Hematopoietic multipotent progenitor cell treated with erythropoietin and hydrocortisone succinate and interleukin-3 and kit ligand, for 6 days (in vitro differentiated cells): ENCODE measurements around the gene RAB27B.

Experiments
- DNase-seq: peaks from one replicate; pipeline ENCODE4 v3.0.0-alpha.2; 2015

The RAB27B gene

GRCh38 chr18:54914816-54915215, 86.5 kb downstream of the RAB27B start:
- DNase-seq: no peak

- no peak for DNase-seq
Measured at GRCh38 chr18:54916507-54916906, 88.2 kb downstream of the RAB27B start.

- DNase-seq: no peak
Measured at GRCh38 chr18:54918060-54918459, 89.8 kb downstream of the RAB27B start.

GRCh38 chr18:54919412-54919811, 91.1 kb downstream of the RAB27B start:
- no peak for DNase-seq

- DNase-seq: no peak
Measured at GRCh38 chr18:54923339-54923956, 95.2 kb downstream of the RAB27B start.

- no peak for DNase-seq
Measured at GRCh38 chr18:54924948-54925347, 96.7 kb downstream of the RAB27B start.

GRCh38 chr18:54926593-54927325, 98.5 kb downstream of the RAB27B start:
- DNase-seq: no peak

GRCh38 chr18:54928236-54928635, 100.0 kb downstream of the RAB27B start:
- DNase-seq: no peak

GRCh38 chr18:54931152-54931551, 102.9 kb downstream of the RAB27B start:
- DNase-seq: no peak

GRCh38 chr18:54932472-54932871, 104.2 kb downstream of the RAB27B start:
- no peak for DNase-seq

GRCh38 chr18:54938506-54938905, 110.2 kb downstream of the RAB27B start:
- no peak for DNase-seq

- DNase-seq: peak; percentile 45
Measured at GRCh38 chr18:54939361-54939917, 111.2 kb downstream of the RAB27B start.

GRCh38 chr18:54942144-54942543, 113.9 kb downstream of the RAB27B start:
- no peak for DNase-seq

- no peak for DNase-seq
Measured at GRCh38 chr18:54942569-54942968, 114.3 kb downstream of the RAB27B start.
